RWPE2 (cell line): ENCODE results near the gene ZNF683.

Source experiments
- ATAC-seq: fragments of 200-7000 bp; cut with Tn5 transposase; 3 replicates; pipeline ENCODE4 v1.9.1; 2021; ENCODE audit warnings: low read depth
- DNase-seq: peaks from one replicate; pipeline ENCODE4 v3.0.0-alpha.2; 2020; ENCODE audit warnings: low spot score
- H3K27ac ChIP-seq: fragments of 450-650 bp; 2 replicates; pipeline ENCODE4 v1.5.1; 2017; ENCODE audit warnings: mild to moderate bottlenecking; ENCODE audit not compliant: poor library complexity, severe bottlenecking
- H3K27me3 ChIP-seq: fragments of 250-450 bp; sonication (Bioruptor Pico); 2 replicates; pipeline ENCODE4 v1.5.1; 2021; ENCODE audit warnings: mild to moderate bottlenecking, moderate library complexity; ENCODE audit not compliant: insufficient read depth, poor library complexity, severe bottlenecking
- H3K36me3 ChIP-seq: fragments of 250-450 bp; sonication (Bioruptor Pico); 2 replicates; pipeline ENCODE4 v1.5.1; 2020; ENCODE audit warnings: low read depth, mild to moderate bottlenecking, moderate library complexity
- H3K4me1 ChIP-seq: fragments of 250-450 bp; sonication (Bioruptor Pico); 2 replicates; pipeline ENCODE4 v1.5.1; 2021; ENCODE audit warnings: mild to moderate bottlenecking, moderate library complexity; ENCODE audit not compliant: insufficient read depth, poor library complexity, severe bottlenecking
- H3K4me3 ChIP-seq: fragments of 250-450 bp; sonication (Bioruptor Pico); 2 replicates; pipeline ENCODE4 v1.5.1; 2021; ENCODE audit warnings: mild to moderate bottlenecking, moderate library complexity; ENCODE audit not compliant: severe bottlenecking
- H3K9me3 ChIP-seq: fragments of 250-450 bp; sonication (Bioruptor Pico); 2 replicates; pipeline ENCODE4 v1.5.1; 2021; ENCODE audit warnings: mild to moderate bottlenecking, moderate library complexity; ENCODE audit not compliant: severe bottlenecking
- TF ChIP-seq, protein P1 (sequence below): fragments of 450-650 bp; IDR thresholded peaks from one replicate; pipeline ENCODE4 v1.5.1; 2017; ENCODE audit warnings: mild to moderate bottlenecking, moderate library complexity; ENCODE audit not compliant: poor library complexity, severe bottlenecking

ZNF683 gene

DNA sequence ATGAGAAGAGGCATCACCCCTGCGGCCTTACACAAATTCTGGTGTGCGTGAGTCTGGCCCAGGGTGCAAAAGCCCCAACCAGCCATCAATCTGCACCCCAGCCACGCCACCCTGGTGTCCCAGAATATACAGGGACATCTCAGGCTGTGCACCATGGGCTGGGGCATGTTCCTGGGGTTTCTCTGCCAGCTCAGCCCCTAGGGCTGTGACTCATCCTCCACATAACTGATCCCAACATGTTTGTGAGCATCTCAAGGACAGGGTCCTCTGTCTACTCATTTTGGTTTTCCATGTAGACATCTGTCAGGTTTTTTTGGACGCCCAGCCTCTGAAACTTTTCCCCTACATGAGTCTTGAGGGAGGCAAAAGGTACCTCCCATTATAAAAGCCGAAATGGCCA, 511 bp downstream of the ZNF683 start:
- H3K9me3 ChIP-seq, result peaks cover 4% of the 10 kb centered on the region
- peaks cover 15% of the 10 kb centered on the region for H3K4me1 ChIP-seq
- H3K27ac ChIP-seq, result no peak overlapping the region
- no peak overlapping the region for H3K4me3 ChIP-seq
- no peaks in the 10 kb centered on the region for H3K27me3 ChIP-seq
- DNase-seq (no peak), ATAC-seq (peak; percentile 88)
- TF ChIP-seq, protein P1, sequence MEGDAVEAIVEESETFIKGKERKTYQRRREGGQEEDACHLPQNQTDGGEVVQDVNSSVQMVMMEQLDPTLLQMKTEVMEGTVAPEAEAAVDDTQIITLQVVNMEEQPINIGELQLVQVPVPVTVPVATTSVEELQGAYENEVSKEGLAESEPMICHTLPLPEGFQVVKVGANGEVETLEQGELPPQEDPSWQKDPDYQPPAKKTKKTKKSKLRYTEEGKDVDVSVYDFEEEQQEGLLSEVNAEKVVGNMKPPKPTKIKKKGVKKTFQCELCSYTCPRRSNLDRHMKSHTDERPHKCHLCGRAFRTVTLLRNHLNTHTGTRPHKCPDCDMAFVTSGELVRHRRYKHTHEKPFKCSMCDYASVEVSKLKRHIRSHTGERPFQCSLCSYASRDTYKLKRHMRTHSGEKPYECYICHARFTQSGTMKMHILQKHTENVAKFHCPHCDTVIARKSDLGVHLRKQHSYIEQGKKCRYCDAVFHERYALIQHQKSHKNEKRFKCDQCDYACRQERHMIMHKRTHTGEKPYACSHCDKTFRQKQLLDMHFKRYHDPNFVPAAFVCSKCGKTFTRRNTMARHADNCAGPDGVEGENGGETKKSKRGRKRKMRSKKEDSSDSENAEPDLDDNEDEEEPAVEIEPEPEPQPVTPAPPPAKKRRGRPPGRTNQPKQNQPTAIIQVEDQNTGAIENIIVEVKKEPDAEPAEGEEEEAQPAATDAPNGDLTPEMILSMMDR, result no peak
- no peaks in the 10 kb centered on the region for H3K36me3 ChIP-seq

DNA sequence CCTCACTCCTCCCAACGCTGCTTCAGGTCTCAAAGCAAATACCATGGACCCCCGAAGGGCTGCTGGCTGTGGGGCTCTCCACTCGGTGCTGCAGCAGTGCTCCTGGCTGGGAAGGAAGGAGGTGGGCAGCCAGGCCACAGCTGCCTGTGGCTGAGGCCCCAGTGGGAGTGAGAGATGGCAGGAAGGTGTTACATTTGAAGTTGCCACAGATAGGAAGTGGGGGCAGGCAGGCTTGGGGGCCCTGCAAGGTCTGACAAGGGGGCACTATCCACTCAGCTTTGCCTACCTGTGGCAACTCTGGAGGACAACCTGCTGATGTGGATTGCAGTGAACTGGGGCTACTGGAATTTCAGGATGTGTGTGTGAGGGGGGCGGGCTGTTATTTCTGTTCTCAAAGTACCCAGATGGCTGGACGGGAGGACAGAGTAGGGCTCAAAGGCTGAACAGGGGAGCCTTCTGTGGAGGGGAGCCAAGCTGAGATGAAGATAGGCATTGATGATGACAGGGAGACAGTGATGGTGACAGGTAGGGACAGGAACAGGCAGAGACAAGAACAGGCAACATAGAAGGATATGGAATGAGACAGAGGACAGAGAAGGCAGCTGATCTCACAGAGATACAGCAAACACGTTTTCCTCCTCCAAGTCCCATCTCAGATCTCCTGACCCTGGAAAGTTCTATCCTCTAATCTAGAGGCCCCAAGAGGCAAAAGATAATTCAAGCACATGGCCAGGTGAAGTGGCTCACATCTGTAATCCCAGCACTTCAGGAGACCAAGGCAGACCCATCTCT, 1.8 kb downstream of the ZNF683 start:
- DNase-seq (no peak), ATAC-seq (no peak)
- H3K4me3 ChIP-seq, result no peak overlapping the region
- peaks cover 15% of the 10 kb centered on the region for H3K4me1 ChIP-seq
- H3K9me3 ChIP-seq, result peaks cover 4% of the 10 kb centered on the region
- no peak overlapping the region for H3K27ac ChIP-seq
- H3K27me3 ChIP-seq, result no peaks in the 10 kb centered on the region
- H3K36me3 ChIP-seq, result no peaks in the 10 kb centered on the region
- TF ChIP-seq, protein P1, result no peak

DNA sequence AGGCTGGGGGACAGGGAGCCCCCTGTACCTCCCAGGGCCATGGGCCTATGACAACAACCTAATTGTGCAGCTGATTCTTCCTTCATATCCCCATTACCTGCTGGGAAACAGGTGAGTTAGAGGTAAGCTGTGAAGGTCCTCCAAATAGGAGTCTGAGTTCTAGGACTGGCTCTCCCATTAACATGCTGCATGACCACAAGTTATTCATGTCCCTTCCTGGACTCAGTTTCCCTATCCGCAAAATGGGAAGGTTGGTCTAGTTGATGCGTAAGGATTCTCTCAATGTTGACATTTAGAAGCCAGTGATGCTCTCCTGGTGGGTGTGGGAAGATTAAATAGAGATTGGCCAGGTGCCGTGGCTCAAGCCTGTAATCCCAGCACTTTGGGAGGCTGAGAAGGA, 4.1 kb downstream of the ZNF683 start:
- TF ChIP-seq, protein P1, result no peak
- DNase-seq (no peak), ATAC-seq (no peak)
- Histone ChIP-seq H3K4me3 (no peak overlapping the region), H3K27me3 (no peaks in the 10 kb centered on the region), H3K9me3 (peaks cover 4% of the 10 kb centered on the region), H3K4me1 (peaks cover 8% of the 10 kb centered on the region), H3K36me3 (no peaks in the 10 kb centered on the region), H3K27ac (no peak overlapping the region)

DNA sequence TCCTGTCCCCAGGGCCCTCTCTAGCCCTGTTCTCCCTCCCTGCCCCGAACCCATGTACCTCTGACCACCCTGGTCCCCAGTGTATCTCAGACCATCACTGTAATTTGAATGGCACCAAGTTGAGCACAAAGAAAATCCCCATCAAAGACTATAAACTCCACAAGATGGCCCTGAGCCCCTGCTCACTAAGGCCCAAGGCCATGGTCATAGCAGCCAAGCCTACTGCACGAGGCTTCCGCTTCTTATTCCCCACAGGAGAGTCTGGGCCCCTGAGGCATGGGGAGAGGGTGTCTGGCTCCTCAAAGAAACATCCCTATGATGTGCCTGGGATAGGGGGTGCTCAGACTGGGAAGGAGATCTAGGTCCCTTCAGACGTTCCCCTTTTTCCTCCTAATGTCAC, 4.5 kb downstream of the ZNF683 start:
- H3K4me1 ChIP-seq, result peaks cover 8% of the 10 kb centered on the region
- H3K36me3 ChIP-seq, result no peaks in the 10 kb centered on the region
- no peak for DNase-seq
- no peak overlapping the region for H3K27ac ChIP-seq
- H3K27me3 ChIP-seq, result no peaks in the 10 kb centered on the region
- ATAC-seq, result no peak
- TF ChIP-seq, protein P1, result no peak
- H3K4me3 ChIP-seq, result no peak overlapping the region
- H3K9me3 ChIP-seq, result peaks cover 4% of the 10 kb centered on the region

DNA sequence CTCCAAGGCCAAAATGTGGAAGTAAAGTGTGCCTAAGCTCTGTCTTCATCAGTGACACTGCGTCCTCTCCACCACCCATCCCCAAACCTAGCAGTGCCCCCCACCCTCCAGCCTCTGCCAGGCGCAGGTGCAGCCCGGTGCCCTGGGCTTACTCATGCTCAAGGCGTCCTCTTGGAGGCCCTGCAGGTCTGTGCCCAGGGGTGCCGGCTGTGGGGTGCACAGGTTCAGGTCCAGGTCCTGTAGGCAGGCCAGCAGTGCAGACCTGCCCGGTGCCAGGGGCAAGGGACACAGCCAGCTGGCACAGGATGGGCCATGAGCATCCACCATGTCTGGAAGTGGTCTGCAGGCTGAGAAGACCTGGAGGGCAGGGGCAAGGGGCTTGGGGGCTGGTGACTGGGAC, 5.1 kb downstream of the ZNF683 start:
- Histone ChIP-seq H3K4me1 (peaks cover 8% of the 10 kb centered on the region), H3K36me3 (no peaks in the 10 kb centered on the region), H3K9me3 (peaks cover 4% of the 10 kb centered on the region), H3K4me3 (no peak overlapping the region), H3K27ac (no peak overlapping the region), H3K27me3 (no peaks in the 10 kb centered on the region)
- no peak for ATAC-seq
- TF ChIP-seq, protein P1, result no peak
- DNase-seq, result no peak
